Keratinocyte (primary cell): ENCODE results near the gene PVR. TPM values are rescaled to one million over a fixed set of nuclear protein-coding genes. Genes with fewer than 3 reads are reported as not detected.

Source experiments
- DNase-seq: peaks from one replicate; pipeline ENCODE4 v3.0.0-alpha.2; 2011; ENCODE audit warnings: low read depth, missing footprints, low spot score
- FAIRE-seq: peaks from 2 replicates; lab custom pipeline; 2011; peaks lifted over from hg19 to GRCh38; lab: Jason Lieb, UNC
- H2AFZ ChIP-seq: 2 replicates; pipeline ENCODE4 v1.6.0; 2012; ENCODE audit warnings: low read length, control low read depth, inconsistent platforms; ENCODE audit not compliant: control insufficient read depth
- H3K27ac ChIP-seq: 2 replicates; pipeline ENCODE4 v1.5.1; 2011; ENCODE audit warnings: low read length; ENCODE audit not compliant: control insufficient read depth, insufficient read depth
- H3K27me3 ChIP-seq: 3 replicates; pipeline ENCODE4 v1.6.0; 2011; ENCODE audit warnings: low read length; ENCODE audit not compliant: control insufficient read depth, insufficient read depth; ENCODE audit errors: extremely low read depth
- H3K36me3 ChIP-seq, 2 experiments: 2 replicates in 1 of 2; 3 replicates in 1 of 2; pipeline ENCODE4 v1.5.1; 2011; ENCODE audit warnings: low read length in 2 of 2, mild to moderate bottlenecking in 1 of 2; ENCODE audit not compliant: control insufficient read depth in 2 of 2, insufficient read depth in 2 of 2; ENCODE audit errors: extremely low read depth in 1 of 2
- H3K4me1 ChIP-seq: 3 replicates; pipeline ENCODE4 v1.5.1; 2011; ENCODE audit warnings: low read length; ENCODE audit not compliant: control insufficient read depth, insufficient read depth; ENCODE audit errors: extremely low read depth
- H3K4me2 ChIP-seq: 3 replicates; pipeline ENCODE4 v1.6.0; 2011; ENCODE audit warnings: low read depth, low read length; ENCODE audit not compliant: control insufficient read depth, insufficient read depth; ENCODE audit errors: extremely low read depth
- H3K4me3 ChIP-seq, 3 experiments: fragments of 200-600 bp in 1 of 3; sonication (generic) in 1 of 3; 2 replicates in 2 of 3; 3 replicates in 1 of 3; pipeline ENCODE4 v1.5.1; 2011 to 2016; ENCODE audit warnings: low read length in 3 of 3, mild to moderate bottlenecking in 3 of 3, control low read depth in 2 of 3, inconsistent platforms in 1 of 3, low read depth in 1 of 3, mixed read lengths in 1 of 3, mixed run types in 1 of 3, moderate library complexity in 1 of 3; ENCODE audit not compliant: control insufficient read depth in 2 of 3, insufficient read depth in 2 of 3; ENCODE audit errors: extremely low read depth in 1 of 3
- H3K79me2 ChIP-seq: 2 replicates; pipeline ENCODE4 v1.6.0; 2012; ENCODE audit warnings: low read length; ENCODE audit not compliant: control insufficient read depth, insufficient read depth
- H3K9ac ChIP-seq: 3 replicates; pipeline ENCODE4 v1.6.0; 2011; ENCODE audit warnings: low read length; ENCODE audit not compliant: control insufficient read depth, insufficient read depth; ENCODE audit errors: extremely low read depth
- H3K9me1 ChIP-seq: 3 replicates; pipeline ENCODE4 v1.6.0; 2011; ENCODE audit warnings: low read length; ENCODE audit not compliant: control insufficient read depth, insufficient read depth; ENCODE audit errors: extremely low read depth
- H3K9me3 ChIP-seq: 2 replicates; pipeline ENCODE4 v1.5.1; 2012; ENCODE audit warnings: low read depth, low read length; ENCODE audit not compliant: control insufficient read depth
- H4K20me1 ChIP-seq: 3 replicates; pipeline ENCODE4 v1.6.0; 2011; ENCODE audit warnings: low read length; ENCODE audit not compliant: control insufficient read depth, insufficient read depth; ENCODE audit errors: extremely low read depth
- EZH2 ChIP-seq: IDR thresholded peaks from one replicate; pipeline ENCODE4 v1.6.1; 2012; ENCODE audit warnings: inconsistent platforms, mild to moderate bottlenecking, low read length, moderate library complexity
- dilution Hi-C: fragments of 300-500 bp; cut with MboI; formaldehyde crosslinking; loops from one replicate; pipeline ENCODE4 v1.7.0; 2020; ENCODE audit warnings: low sequenced_read_pairs; ENCODE audit not compliant: extremely low pct_ligation_motif_present
- polyA plus RNA-seq, 5 experiments: library from polyadenylated mRNA; depleted of rRNA in 3 of 5; stranded (reverse) in 3 of 5; stranded (forward) in 1 of 5; unstranded in 1 of 5; fragments of >200 nt; gene quantifications; 1 replicate in 1 of 5; 2 replicates in 3 of 5; 3 replicates in 1 of 5; pipeline versions ENCODE4 v1.2.1 to v1.2.3, GENCODE V29; 2011 to 2012; ENCODE audit warnings: missing spikeins in 2 of 5, low read depth in 1 of 5, low replicate concordance in 1 of 5
- TF ChIP-seq, protein P1 (sequence below), 3 experiments: IDR thresholded peaks in 1 of 3; conservative IDR thresholded peaks in 1 of 3; optimal IDR thresholded peaks in 1 of 3; 2 replicates in 2 of 3; 3 replicates in 1 of 3; pipeline versions ENCODE3 to v1.5.1; 2011; ENCODE audit warnings: low read length in 3 of 3, mild to moderate bottlenecking in 3 of 3, moderate library complexity in 2 of 3, control low read depth in 1 of 3, inconsistent platforms in 1 of 3; ENCODE audit not compliant: insufficient read depth in 2 of 3; ENCODE audit errors: extremely low read depth in 1 of 3

PVR gene
- polyA plus RNA-seq, 1 donor (not counting 4 experiments of a cell fraction or from before 2014, with no cell fraction given) = 48.1 TPM

DNA sequence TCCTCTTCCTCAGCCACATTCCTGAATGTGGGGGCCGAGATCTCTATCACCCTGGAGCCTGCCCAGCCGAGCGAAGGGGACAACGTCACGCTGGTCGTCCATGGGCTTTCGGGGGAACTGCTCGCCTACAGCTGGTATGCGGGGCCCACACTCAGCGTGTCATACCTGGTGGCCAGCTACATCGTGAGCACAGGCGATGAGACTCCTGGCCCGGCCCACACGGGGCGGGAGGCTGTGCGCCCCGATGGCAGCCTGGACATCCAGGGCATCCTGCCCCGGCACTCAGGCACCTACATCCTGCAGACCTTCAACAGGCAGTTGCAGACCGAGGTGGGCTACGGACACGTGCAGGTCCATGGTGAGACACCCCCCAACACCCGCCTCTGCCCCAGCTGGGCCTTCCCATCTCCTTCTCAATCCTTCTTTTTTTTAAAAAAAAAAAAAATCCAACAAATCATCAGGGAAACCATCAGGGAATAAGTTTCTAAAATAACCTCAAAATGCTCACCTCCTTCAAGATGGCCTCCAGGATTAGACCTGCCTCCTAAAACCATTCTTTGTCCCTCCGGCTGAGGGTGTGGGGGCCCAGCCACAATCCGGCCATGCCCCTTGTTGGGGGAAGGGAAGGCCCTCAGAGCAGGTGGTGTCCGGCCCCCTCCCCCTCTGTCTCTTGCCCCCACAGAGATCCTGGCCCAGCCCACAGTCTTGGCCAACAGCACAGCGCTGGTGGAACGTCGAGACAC lies 59.8 kb downstream of the PVR start:
- Histone ChIP-seq H4K20me1 (no peaks in the 10 kb centered on the region), H3K27me3 (peaks cover 3% of the 10 kb centered on the region), H3K36me3 (no peaks in the 10 kb centered on the region), H3K9me1 (no peaks in the 10 kb centered on the region), H3K79me2 (no peaks in the 10 kb centered on the region), H3K4me3 (no peak overlapping the region), H3K27ac (no peak overlapping the region), H3K9me3 (no peaks in the 10 kb centered on the region), H3K9ac (no peak overlapping the region), H2AFZ (no peak overlapping the region), H3K4me2 (no peak overlapping the region), H3K4me1 (no peaks in the 10 kb centered on the region)
- dilution Hi-C loops = no loop called here
- no peak for DNase-seq
- no peak for FAIRE-seq
- TF ChIP-seq, protein P1, sequence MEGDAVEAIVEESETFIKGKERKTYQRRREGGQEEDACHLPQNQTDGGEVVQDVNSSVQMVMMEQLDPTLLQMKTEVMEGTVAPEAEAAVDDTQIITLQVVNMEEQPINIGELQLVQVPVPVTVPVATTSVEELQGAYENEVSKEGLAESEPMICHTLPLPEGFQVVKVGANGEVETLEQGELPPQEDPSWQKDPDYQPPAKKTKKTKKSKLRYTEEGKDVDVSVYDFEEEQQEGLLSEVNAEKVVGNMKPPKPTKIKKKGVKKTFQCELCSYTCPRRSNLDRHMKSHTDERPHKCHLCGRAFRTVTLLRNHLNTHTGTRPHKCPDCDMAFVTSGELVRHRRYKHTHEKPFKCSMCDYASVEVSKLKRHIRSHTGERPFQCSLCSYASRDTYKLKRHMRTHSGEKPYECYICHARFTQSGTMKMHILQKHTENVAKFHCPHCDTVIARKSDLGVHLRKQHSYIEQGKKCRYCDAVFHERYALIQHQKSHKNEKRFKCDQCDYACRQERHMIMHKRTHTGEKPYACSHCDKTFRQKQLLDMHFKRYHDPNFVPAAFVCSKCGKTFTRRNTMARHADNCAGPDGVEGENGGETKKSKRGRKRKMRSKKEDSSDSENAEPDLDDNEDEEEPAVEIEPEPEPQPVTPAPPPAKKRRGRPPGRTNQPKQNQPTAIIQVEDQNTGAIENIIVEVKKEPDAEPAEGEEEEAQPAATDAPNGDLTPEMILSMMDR (optimal IDR thresholded peaks at IDR 0.05 in 1 of 3, IDR thresholded peaks at IDR 0.05 in 1 of 3, conservative IDR thresholded peaks at IDR 0.05 in 1 of 3; ENCODE audit: extremely low read depth in 1 of 3, insufficient read depth in 2 of 3, low read length in 3 of 3) = no peak
- TF ChIP-seq EZH2 = no peak

DNA sequence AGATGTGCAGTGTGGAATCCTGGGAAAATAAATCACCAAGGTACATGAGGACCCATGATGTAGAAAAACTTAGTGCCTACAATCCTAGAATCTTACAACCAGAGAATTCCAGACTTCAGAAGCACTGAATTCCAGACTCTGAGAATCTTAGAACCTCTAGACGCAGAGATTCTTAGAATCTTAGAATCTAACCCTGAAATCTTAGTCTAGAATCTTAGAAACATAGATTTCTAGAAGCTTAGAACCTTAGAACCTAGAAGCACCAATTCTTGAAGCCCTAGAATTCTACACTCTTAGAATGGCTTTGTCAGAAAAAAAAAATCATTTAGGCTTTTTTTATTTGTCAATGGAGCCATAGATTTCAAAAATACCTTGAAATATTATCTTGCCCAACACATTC lies 61.3 kb downstream of the PVR start:
- no peak overlapping the region for H3K4me2 ChIP-seq
- H3K4me1 ChIP-seq = no peaks in the 10 kb centered on the region
- H3K36me3 ChIP-seq = no peaks in the 10 kb centered on the region
- peaks cover 3% of the 10 kb centered on the region for H3K27me3 ChIP-seq
- no peaks in the 10 kb centered on the region for H3K9me3 ChIP-seq
- no peaks in the 10 kb centered on the region for H4K20me1 ChIP-seq
- TF ChIP-seq, protein P1 (optimal IDR thresholded peaks at IDR 0.05 in 1 of 3, IDR thresholded peaks at IDR 0.05 in 1 of 3, conservative IDR thresholded peaks at IDR 0.05 in 1 of 3; ENCODE audit: extremely low read depth in 1 of 3, insufficient read depth in 2 of 3, low read length in 3 of 3) = no peak
- no peak for TF ChIP-seq EZH2
- no peaks in the 10 kb centered on the region for H3K79me2 ChIP-seq
- no peak overlapping the region for H3K27ac ChIP-seq
- no peak overlapping the region for H3K9ac ChIP-seq
- H2AFZ ChIP-seq = no peak overlapping the region
- no peak for DNase-seq
- no peak for FAIRE-seq
- H3K4me3 ChIP-seq = no peak overlapping the region
- H3K9me1 ChIP-seq = no peaks in the 10 kb centered on the region
- dilution Hi-C loops = no loop called here
